Activated naive CD4-positive, alpha-beta T cell treated with anti-CD3 and anti-CD28 coated beads, Interleukin-2, amount 50 U/mL, for 16 hours (primary cell): ENCODE data around the gene PPIA.
"Not testable (repeated sequence)": the region's sequence is repeated elsewhere in the genome, so short reads cannot be mapped to it uniquely, and the experiment has no call there.

Source experiments
- DNase-seq: peaks from one replicate; pipeline ENCODE4 v3.0.0-alpha.2; 2020

Gene PPIA

GRCh38 chr7:44843440-44843839, 47.0 kb downstream of the PPIA start:
- DNase-seq, result not testable (repeated sequence)

GRCh38 chr7:44845451-44845850, 49.0 kb downstream of the PPIA start:
- no peak for DNase-seq

GRCh38 chr7:44846390-44846789, 49.9 kb downstream of the PPIA start:
- DNase-seq, result not testable (repeated sequence)

- no peak for DNase-seq
These were observed 50.5 kb downstream of the PPIA start for GRCh38 chr7:44846816-44847508.

- peak; percentile 87 for DNase-seq
These were observed 51.0 kb downstream of the PPIA start for GRCh38 chr7:44847509-44847919.

- peak; percentile 100 for DNase-seq
These were observed 51.6 kb downstream of the PPIA start, which contains the start of gene H2AZ2 for GRCh38 chr7:44847920-44848634. Gene H2AZ2 (minus strand): TSS chr7:44848087. CDS start chr7:44847971, 116 bp downstream.

- DNase-seq, result no peak
These were observed 52.9 kb downstream of the PPIA start for GRCh38 chr7:44849259-44849884.

- no peak for DNase-seq
These were observed 53.5 kb downstream of the PPIA start for GRCh38 chr7:44849885-44850544.

GRCh38 chr7:44852590-44852989, 56.1 kb downstream of the PPIA start:
- DNase-seq, result no peak
